CD14-positive monocyte (primary cell): ENCODE results near the gene HDAC4. TPM values are rescaled to one million over a fixed set of nuclear protein-coding genes. Genes with fewer than 3 reads are reported as not detected.

Experiments used
- DNase-seq, 3 donors: peaks; one replicate each; pipeline ENCODE4 v3.0.0-alpha.2; 2011 to 2022
- H2AFZ ChIP-seq: 2 replicates; pipeline ENCODE4 v1.6.0; 2012; ENCODE audit warnings: mild to moderate bottlenecking, low read depth, low read length, inconsistent platforms; ENCODE audit not compliant: insufficient read depth, poor library complexity, severe bottlenecking
- H3K27ac ChIP-seq, 2 donors: 1 replicate in 1 of 2; 2 replicates in 1 of 2; pipeline ENCODE4 v1.5.1; 2012 to 2013; ENCODE audit warnings: low read length in 2 of 2, control low read depth in 1 of 2, inconsistent platforms in 1 of 2, low read depth in 1 of 2, mild to moderate bottlenecking in 1 of 2
- H3K27me3 ChIP-seq, 2 donors: one replicate each; pipeline versions ENCODE4 v1.6.0 to v1.6.1; 2011 to 2013; ENCODE audit warnings: low read length in 2 of 2; ENCODE audit not compliant: control insufficient read depth in 2 of 2, insufficient read depth in 2 of 2
- H3K36me3 ChIP-seq, 2 donors: replicated peaks in 1 of 2; 1 replicate in 1 of 2; 2 replicates in 1 of 2; pipeline versions ENCODE4 v1.5.1 to v1.6.1; 2012 to 2013; ENCODE audit warnings: low read length in 2 of 2, control low read depth in 1 of 2, inconsistent platforms in 1 of 2, mild to moderate bottlenecking in 1 of 2; ENCODE audit not compliant: insufficient read depth in 2 of 2, control insufficient read depth in 1 of 2
- H3K4me1 ChIP-seq, 2 donors: 1 replicate in 1 of 2; 2 replicates in 1 of 2; pipeline versions ENCODE4 v1.5.1 to v1.6.1; 2012 to 2013; ENCODE audit warnings: low read length in 2 of 2, control low read depth in 1 of 2, inconsistent platforms in 1 of 2, mild to moderate bottlenecking in 1 of 2, moderate library complexity in 1 of 2; ENCODE audit not compliant: insufficient read depth in 2 of 2, control insufficient read depth in 1 of 2
- H3K4me2 ChIP-seq: replicated peaks from 2 replicates; pipeline ENCODE3; 2012; ENCODE audit warnings: low read length, moderate library complexity, mild to moderate bottlenecking; ENCODE audit not compliant: poor library complexity, severe bottlenecking; ENCODE audit errors: extremely low read depth
- H3K4me3 ChIP-seq, 3 experiments: fragments of 200-600 bp in 1 of 3; sonication (generic) in 1 of 3; replicated peaks in 1 of 3; 1 replicate in 2 of 3; 2 replicates in 1 of 3; pipeline ENCODE4 v1.5.1; 2011 to 2013; ENCODE audit warnings: low read length in 3 of 3, mild to moderate bottlenecking in 3 of 3, control low read depth in 2 of 3, low read depth in 2 of 3, inconsistent platforms in 1 of 3, moderate library complexity in 1 of 3
- H3K79me2 ChIP-seq: 2 replicates; pipeline ENCODE4 v1.6.0; 2012; ENCODE audit warnings: mild to moderate bottlenecking, control low read depth, inconsistent platforms, low read length, moderate library complexity; ENCODE audit not compliant: insufficient read depth
- H3K9ac ChIP-seq: 2 replicates; pipeline ENCODE4 v1.6.0; 2017; ENCODE audit warnings: low read length, mild to moderate bottlenecking; ENCODE audit not compliant: insufficient read depth, poor library complexity, severe bottlenecking
- H3K9me3 ChIP-seq, 2 donors: replicated peaks in 1 of 2; 1 replicate in 1 of 2; 2 replicates in 1 of 2; pipeline versions ENCODE4 v1.5.1 to v1.6.1; 2012 to 2013; ENCODE audit warnings: low read length in 2 of 2, control low read depth in 1 of 2; ENCODE audit not compliant: control insufficient read depth in 1 of 2, insufficient read depth in 1 of 2
- H4K20me1 ChIP-seq: 2 replicates; pipeline ENCODE4 v1.6.0; 2012; ENCODE audit warnings: mild to moderate bottlenecking, low read length, control low read depth, moderate library complexity; ENCODE audit not compliant: insufficient read depth
- H3K27ac Mint-ChIP-seq, 7 donors: one replicate each; pipeline ENCODE4 v1.8.0; 2020; ENCODE audit warnings: mild to moderate bottlenecking in 7 of 7, mixed read lengths in 7 of 7, moderate library complexity in 6 of 7, inconsistent platforms in 2 of 7
- H3K27me3 Mint-ChIP-seq, 3 donors: one replicate each; pipeline ENCODE4 v1.8.0; 2021 to 2022; ENCODE audit warnings: low read depth in 3 of 3, mild to moderate bottlenecking in 3 of 3, mixed read lengths in 3 of 3, moderate library complexity in 3 of 3, inconsistent platforms in 1 of 3
- H3K36me3 Mint-ChIP-seq, 2 donors: one replicate each; pipeline ENCODE4 v1.8.0; 2020; ENCODE audit warnings: mixed read lengths in 2 of 2, inconsistent platforms in 1 of 2, mild to moderate bottlenecking in 1 of 2
- H3K4me1 Mint-ChIP-seq: one replicate; pipeline ENCODE4 v1.8.0; 2020; ENCODE audit warnings: mild to moderate bottlenecking, mixed read lengths
- H3K4me3 Mint-ChIP-seq, 2 donors: one replicate each; pipeline ENCODE4 v1.8.0; 2020; ENCODE audit warnings: mild to moderate bottlenecking in 2 of 2, mixed read lengths in 2 of 2, moderate library complexity in 1 of 2
- H3K9me3 Mint-ChIP-seq, 7 donors: one replicate each; pipeline ENCODE4 v1.8.0; 2020 to 2022; ENCODE audit warnings: mixed read lengths in 7 of 7, mild to moderate bottlenecking in 6 of 7, moderate library complexity in 6 of 7, inconsistent platforms in 2 of 7
- WGBS: methylation state at CpG from one replicate; pipeline ENCODE4 v1.1.5; 2013; ENCODE audit warnings: missing lambda C conversion rate; ENCODE audit not compliant: insufficient coverage; 5-methylcytosine and 5-hydroxymethylcytosine counted together
- intact Hi-C, 2 donors: fragments of 100-400 bp; cut with micrococcal nuclease; formaldehyde crosslinking; loops; one replicate each; pipeline versions ENCODE4 v1.15.0 to v1.15.1; 2023
- polyA plus RNA-seq, 3 donors: library from polyadenylated mRNA; depleted of rRNA in 1 of 3; unstranded in 2 of 3; stranded (reverse) in 1 of 3; fragments of 300-500 nt in 2 of 3; fragments of >200 nt in 1 of 3; fragmentation: Illumina TruSeq in 2 of 3; gene quantifications; 1 replicate in 2 of 3; 2 replicates in 1 of 3; pipeline ENCODE4 v1.2.3, GENCODE V29; 2012 to 2021
- TF ChIP-seq, protein P1 (sequence below): fragments of 200-600 bp; IDR thresholded peaks from one replicate; pipeline ENCODE4 v1.8.0; 2022; ENCODE audit warnings: antibody characterized with exemption, mild to moderate bottlenecking

Gene HDAC4
- polyA plus RNA-seq, 3 donors = 3.3 to 23.0 (median 4.5) TPM

- Histone ChIP-seq H3K9me3 (no peaks in the 10 kb centered on the region), H3K36me3 (peaks cover 84 to 97% of the 10 kb centered on the region in 2 donors), H3K4me2 (no peak overlapping the region), H4K20me1 (peaks cover 75% of the 10 kb centered on the region), H3K27ac (peak overlapping the region in 1 of 2 donors; percentile 62), H3K79me2 (peaks cover 33% of the 10 kb centered on the region), H2AFZ (no peak overlapping the region), H3K9ac (no peak overlapping the region), H3K4me3 (no peak overlapping the region), H3K27me3 (no peaks in the 10 kb centered on the region), H3K4me1 (no peaks in the 10 kb centered on the region)
- Mint-ChIP-seq H3K27me3 (no peaks in the 10 kb centered on the region), H3K9me3 (no peaks in the 10 kb centered on the region), H3K4me1 (no peaks in the 10 kb centered on the region), H3K4me3 (no peak overlapping the region), H3K27ac (peak overlapping the region; percentile 40 to 85 (median 61)), H3K36me3 (peaks cover 81 to 95% of the 10 kb centered on the region in 2 donors)
- DNase-seq = no peak
- TF ChIP-seq, protein P1, sequence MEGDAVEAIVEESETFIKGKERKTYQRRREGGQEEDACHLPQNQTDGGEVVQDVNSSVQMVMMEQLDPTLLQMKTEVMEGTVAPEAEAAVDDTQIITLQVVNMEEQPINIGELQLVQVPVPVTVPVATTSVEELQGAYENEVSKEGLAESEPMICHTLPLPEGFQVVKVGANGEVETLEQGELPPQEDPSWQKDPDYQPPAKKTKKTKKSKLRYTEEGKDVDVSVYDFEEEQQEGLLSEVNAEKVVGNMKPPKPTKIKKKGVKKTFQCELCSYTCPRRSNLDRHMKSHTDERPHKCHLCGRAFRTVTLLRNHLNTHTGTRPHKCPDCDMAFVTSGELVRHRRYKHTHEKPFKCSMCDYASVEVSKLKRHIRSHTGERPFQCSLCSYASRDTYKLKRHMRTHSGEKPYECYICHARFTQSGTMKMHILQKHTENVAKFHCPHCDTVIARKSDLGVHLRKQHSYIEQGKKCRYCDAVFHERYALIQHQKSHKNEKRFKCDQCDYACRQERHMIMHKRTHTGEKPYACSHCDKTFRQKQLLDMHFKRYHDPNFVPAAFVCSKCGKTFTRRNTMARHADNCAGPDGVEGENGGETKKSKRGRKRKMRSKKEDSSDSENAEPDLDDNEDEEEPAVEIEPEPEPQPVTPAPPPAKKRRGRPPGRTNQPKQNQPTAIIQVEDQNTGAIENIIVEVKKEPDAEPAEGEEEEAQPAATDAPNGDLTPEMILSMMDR = no peak
- intact Hi-C loops = no loop called here
- WGBS = 87% methylated on average over 12 of the region's 17 CpGs
Measured at GRCh38 chr2:239153806-239154591, 246.8 kb downstream of the HDAC4 start.

DNA sequence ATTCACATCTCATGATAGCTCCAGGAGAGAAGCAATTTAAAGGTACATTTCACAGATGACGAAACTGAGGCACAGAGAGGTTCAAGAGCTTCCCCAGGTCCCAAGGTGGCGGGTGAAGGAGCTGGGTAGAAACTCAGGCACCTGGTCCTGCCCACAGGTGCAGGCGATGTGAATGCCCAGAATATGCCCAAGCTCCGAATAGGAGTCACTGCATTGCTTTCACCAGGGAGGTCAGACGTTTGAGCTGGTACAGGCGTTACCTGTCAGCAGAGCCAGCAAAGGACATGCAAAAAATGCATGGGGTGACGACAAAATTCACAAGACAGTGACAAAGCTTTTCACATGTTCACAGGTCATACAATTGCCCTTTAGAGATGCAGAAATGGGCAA is 247.9 kb downstream of the HDAC4 start:
- Mint-ChIP-seq H3K4me3 (no peak overlapping the region), H3K36me3 (peaks cover 84 to 98% of the 10 kb centered on the region in 2 donors), H3K27me3 (no peaks in the 10 kb centered on the region), H3K4me1 (no peaks in the 10 kb centered on the region), H3K9me3 (no peaks in the 10 kb centered on the region), H3K27ac (no peak overlapping the region)
- Histone ChIP-seq H3K79me2 (peaks cover 30% of the 10 kb centered on the region), H3K9ac (no peak overlapping the region), H2AFZ (no peak overlapping the region), H4K20me1 (peaks cover 76% of the 10 kb centered on the region), H3K36me3 (peaks cover 90 to 99% of the 10 kb centered on the region in 2 donors), H3K9me3 (no peaks in the 10 kb centered on the region), H3K27me3 (no peaks in the 10 kb centered on the region), H3K27ac (peak overlapping the region in 1 of 2 donors; percentile 23), H3K4me1 (no peaks in the 10 kb centered on the region), H3K4me3 (no peak overlapping the region), H3K4me2 (no peak overlapping the region)
- WGBS = 96% methylated on average over 7 of the region's 7 CpGs
- DNase-seq = no peak
- TF ChIP-seq, protein P1 = no peak
- intact Hi-C loops = no loop called here
